GM18498 (cell line): ENCODE measurements around the gene SCN9A.
"Not testable (repeated sequence)": the region's sequence is repeated elsewhere in the genome, so short reads cannot be mapped to it uniquely, and the experiment has no call there.

Experiments used
- ATAC-seq: cut with Tn5 transposase; IDR thresholded peaks from one replicate; pipeline ENCODE4 v1.9.1; 2021; ENCODE audit warnings: mild to moderate bottlenecking, moderate library complexity; ENCODE audit not compliant: unreplicated experiment

Gene SCN9A

DNA sequence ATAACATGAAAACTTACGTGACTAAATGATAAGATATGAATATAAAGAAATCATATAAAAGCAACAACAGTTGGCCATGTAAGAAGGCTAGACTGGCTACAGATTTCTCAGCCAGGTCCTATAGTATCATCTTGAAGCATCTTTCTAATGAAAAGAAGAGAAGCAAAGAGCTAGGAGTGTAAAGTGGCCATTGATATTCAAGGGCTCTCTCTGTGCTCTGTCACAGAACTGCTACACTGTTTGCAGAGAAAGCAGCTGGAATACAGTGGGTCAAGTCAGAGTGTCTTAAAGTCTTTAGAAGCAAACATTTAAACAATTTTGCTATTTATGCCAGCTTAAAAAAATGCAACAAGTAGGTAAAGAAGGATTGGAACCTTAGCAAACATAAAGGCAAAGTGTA is 118.8 kb downstream of the SCN9A start:
- no peak for ATAC-seq

GRCh38 chr2:166249318-166249717 is 126.4 kb downstream of the SCN9A start:
- ATAC-seq, result no peak

- ATAC-seq, result no peak
Observed at GRCh38 chr2:166246901-166247300, 128.8 kb downstream of the SCN9A start.

- ATAC-seq, result no peak
Observed at GRCh38 chr2:166242309-166242708, 133.4 kb downstream of the SCN9A start.

GRCh38 chr2:166240387-166241313 is 135.1 kb downstream of the SCN9A start:
- no peak for ATAC-seq

DNA sequence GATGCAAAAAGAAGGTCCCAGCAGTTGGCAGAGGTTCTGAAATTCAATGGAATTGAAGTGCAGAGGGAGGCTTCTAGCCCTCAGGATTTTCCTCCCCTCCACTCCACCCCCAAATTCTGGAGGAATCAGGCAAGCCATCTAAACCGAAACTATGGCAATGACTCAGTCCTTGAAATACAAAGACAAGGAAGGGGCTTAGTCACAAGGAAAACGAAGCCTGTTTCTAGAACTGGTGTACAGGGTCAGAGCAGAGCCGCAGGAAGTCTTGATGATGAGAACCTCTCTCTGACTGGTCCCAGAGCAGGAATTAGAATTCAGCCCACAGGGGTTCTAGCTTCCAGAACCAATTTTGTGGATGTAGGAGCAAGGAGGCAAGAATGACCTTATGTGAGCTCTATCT is 136.2 kb downstream of the SCN9A start:
- no peak for ATAC-seq

DNA sequence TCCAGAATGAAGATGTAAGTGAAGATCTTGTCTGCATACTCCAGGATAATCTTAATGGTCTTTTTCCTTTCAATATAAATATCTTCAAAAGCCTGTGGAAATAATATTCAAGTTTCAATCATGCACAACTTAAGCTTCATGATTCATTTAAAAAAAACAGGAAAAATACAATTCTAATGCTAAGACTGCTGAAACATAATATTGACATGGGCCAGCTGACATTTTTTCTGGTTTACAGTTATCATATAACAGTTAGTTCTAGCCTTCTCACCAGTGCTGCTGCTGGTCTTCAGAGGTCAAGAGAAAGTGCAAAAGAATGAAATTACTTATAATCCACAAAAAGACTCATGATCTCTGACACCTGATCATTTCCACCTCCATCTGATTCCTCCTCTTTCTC is 137.6 kb downstream of the SCN9A start:
- ATAC-seq, result no peak

DNA sequence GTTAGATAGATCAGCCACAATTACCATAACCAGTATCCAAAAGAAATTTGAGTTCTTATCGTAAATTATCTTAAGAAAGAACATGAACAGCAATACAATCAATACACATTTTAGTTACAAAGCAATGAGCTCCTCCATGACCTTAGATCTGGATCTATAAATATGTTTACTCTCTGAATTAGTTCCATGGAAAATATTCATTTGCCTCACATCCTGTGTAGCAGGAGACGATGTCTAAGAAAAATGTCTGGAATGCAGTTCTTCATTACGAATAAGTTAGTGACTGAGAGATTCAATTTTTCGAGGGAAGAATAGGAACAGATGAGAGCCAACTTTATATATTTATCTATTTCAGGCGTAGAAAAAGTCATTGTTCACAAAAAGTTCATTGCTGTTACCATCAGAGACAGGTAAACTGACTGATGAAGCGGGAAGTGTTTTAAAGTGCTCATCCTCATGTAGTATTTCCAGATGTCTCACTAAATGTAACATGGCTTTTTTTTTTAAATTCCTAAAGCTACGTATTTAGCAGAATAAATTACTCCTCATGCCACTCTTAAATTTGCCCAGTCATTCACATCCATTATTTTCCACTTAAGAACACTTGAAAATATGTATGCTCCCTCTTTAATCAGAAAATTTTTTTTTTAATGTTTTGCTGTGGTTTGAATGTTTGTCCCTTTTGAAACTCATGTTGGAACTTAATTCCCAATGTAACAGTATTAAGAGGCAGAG is 141.5 kb downstream of the SCN9A start:
- no peak for ATAC-seq

DNA sequence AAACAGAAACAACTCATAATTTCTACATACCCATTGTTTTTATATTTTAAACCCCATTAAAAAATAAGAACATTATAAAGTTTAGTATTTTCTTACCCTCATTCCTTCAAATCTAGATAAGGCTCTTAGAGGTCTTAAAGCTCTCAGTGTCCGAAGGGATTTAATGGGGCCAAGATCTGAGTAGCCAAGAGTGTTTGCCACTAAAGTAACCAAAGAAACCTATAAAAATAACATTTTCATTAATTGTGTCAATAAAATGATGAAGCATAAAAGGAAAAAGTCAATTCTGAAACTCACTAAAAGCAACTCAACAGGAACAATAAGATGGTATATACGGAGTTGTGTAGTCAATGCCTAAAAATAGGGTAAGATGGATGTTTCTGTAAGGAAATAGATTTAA is 142.5 kb downstream of the SCN9A start:
- no peak for ATAC-seq

- ATAC-seq, result no peak
Observed at GRCh38 chr2:166230724-166231070, 145.0 kb downstream of the SCN9A start.

GRCh38 chr2:166230024-166230723 is 145.6 kb downstream of the SCN9A start:
- ATAC-seq, result no peak

DNA sequence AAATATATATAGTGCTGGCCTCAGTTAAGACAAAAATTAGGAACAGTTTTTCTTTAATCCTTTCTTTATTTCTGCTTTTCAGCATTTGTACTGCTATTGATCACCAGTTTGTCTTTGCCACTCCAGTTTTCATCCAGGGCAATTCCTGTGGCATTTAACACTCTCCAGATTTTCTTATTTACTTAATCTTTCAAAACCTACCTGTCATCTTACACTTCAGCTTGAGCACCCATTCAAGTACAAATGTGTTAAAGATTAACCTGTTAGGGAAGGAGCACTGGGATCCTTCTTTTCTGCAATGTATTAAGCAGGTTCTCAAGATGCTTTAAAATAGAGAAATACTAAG is 146.1 kb downstream of the SCN9A start:
- ATAC-seq, result no peak

- no peak for ATAC-seq
Observed at GRCh38 chr2:166224197-166224596, 151.5 kb downstream of the SCN9A start.

DNA sequence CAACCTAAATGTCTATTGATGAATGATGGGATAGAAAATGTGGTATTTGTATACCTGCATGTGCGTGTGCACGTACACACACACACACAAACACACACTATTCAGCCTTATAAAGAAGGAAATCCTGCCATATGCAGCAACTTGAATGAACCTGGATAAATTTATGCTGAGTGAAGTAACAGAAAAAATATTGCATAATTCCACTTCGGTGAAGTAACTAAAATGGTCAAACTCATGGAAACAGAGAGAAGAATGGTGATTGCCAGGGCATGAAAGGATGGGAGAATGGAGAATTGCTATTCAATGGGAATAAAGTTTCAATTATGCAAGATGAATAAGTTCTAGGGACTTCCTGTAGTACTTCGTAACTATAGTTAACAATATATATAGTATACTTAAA is 152.4 kb downstream of the SCN9A start:
- no peak for ATAC-seq

DNA sequence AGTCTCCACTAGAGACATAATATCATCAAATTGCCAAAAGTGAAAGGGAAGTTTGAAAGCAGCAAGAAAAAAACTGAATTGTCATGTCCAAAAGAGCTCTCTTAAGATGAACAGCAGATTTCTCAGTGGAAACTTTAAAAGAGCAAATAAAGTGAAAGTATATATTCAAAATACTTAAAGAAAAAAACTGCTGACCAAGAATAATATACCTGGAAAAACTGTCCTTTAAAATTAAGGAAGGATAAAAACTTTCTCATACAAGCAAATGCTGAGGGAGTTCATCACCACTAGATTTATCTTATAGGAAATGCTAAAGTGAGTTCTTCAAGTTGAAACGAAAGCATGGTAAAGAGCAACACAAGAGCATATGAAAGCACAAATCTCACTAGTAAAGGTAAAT is 164.7 kb downstream of the SCN9A start:
- no peak for ATAC-seq

- not testable (repeated sequence) for ATAC-seq
Observed at GRCh38 chr2:166209944-166210343, 165.8 kb downstream of the SCN9A start.

DNA sequence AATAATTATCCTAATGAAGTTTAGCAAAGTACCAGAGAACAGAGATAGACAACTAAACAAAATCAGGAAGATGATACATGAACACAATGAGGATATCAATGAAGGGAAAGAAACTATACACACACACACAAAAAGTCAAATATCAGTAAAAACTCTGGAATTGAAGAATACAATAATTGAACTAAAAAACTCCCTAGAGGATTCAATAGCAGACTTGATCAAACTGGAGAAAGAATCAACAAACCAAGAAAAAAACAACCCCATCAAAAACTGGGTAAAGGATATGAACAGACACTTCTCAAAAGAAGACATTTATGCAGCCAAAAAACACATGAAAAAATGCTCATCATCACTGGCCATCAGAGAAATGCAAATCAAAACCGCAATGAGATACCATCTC is 166.4 kb downstream of the SCN9A start:
- ATAC-seq, result not testable (repeated sequence)

GRCh38 chr2:166206153-166206552 is 169.6 kb downstream of the SCN9A start:
- not testable (repeated sequence) for ATAC-seq

GRCh38 chr2:166202778-166203177 is 173.0 kb downstream of the SCN9A start:
- ATAC-seq, result no peak

- ATAC-seq, result no peak
Observed at GRCh38 chr2:166197446-166197845, 178.3 kb downstream of the SCN9A start.

DNA sequence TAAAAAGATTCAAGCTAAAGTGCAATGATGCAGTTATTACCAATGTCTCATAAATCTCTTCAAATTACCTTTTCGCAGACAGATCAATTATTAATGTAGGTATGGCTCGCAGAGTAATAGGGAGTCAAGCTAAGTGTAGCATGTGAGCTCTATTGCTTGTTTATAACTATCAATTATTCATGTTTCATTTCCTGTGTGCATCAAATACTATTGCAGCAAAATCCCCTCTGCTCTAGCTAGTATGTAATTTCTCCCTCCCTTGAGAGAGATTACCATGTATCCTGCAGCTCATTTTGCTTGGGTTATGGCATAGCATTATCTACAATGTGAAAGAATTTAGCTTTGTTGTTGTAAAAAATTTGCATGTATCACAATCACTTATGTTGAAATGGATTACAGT is 182.3 kb downstream of the SCN9A start:
- no peak for ATAC-seq

- ATAC-seq, result no peak
Observed at GRCh38 chr2:166188084-166188483, 187.7 kb downstream of the SCN9A start.
